IMR-90 (cell line): Measurements from ENCODE around the gene NIBAN1. TPM values are rescaled to one million over a fixed set of nuclear protein-coding genes. Genes with fewer than 3 reads are reported as not detected.
A peak's percentile ranks its signal among the peaks of the same experiment; 100 is the strongest.

ENCODE experiments used
- ATAC-seq: fragments of 200-7000 bp; cut with Tn5 transposase; 2 replicates; pipeline ENCODE4 v1.9.1; 2020; ENCODE audit warnings: low read depth, mild to moderate bottlenecking, moderate library complexity
- BruUV-seq: library from RNA; stranded (reverse); fragments of 400-500 nt; replicated peaks from 2 replicates; lab custom pipeline; 2021; lab: Mats Ljungman, UMichigan
- CTCF ChIA-PET: fragments of 300-600 bp; formaldehyde crosslinking; extraction: SDS; loops from one replicate; lab custom pipeline; 2021; ENCODE audit warnings: antibody characterized with exemption; lab: Yijun Ruan, JAX
- POLR2A ChIA-PET: fragments of 300-600 bp; sonication (Branson Sonifier 250); formaldehyde crosslinking; loops from one replicate; lab custom pipeline; 2022; ENCODE audit warnings: antibody characterized with exemption; ENCODE audit not compliant: unreplicated experiment; lab: Charles Lee
- DNase-seq: peaks from one replicate; pipeline ENCODE4 v3.0.0; 2013
- H2AFZ ChIP-seq: replicated peaks from 2 replicates; pipeline ENCODE3; 2013; ENCODE audit warnings: low read length, mild to moderate bottlenecking; ENCODE audit not compliant: poor library complexity
- H2AK5ac ChIP-seq: 2 replicates; pipeline ENCODE4 v1.6.1; 2013; ENCODE audit warnings: low read depth, low read length, inconsistent platforms
- H2AK9ac ChIP-seq: replicated peaks from 2 replicates; pipeline ENCODE3; 2013; ENCODE audit warnings: mild to moderate bottlenecking, low read depth, low read length, moderate library complexity; ENCODE audit not compliant: poor library complexity
- H2BK120ac ChIP-seq: 2 replicates; pipeline ENCODE4 v1.6.1; 2013; ENCODE audit warnings: low read depth, low read length, inconsistent platforms
- H2BK15ac ChIP-seq: 3 replicates; pipeline ENCODE4 v1.6.1; 2013; ENCODE audit warnings: low read depth, low read length, inconsistent platforms
- H2BK20ac ChIP-seq: 2 replicates; pipeline ENCODE4 v1.6.1; 2013; ENCODE audit warnings: low read depth, mild to moderate bottlenecking, inconsistent platforms, low read length, moderate library complexity
- H2BK5ac ChIP-seq: 2 replicates; pipeline ENCODE4 v1.6.1; 2013; ENCODE audit warnings: mild to moderate bottlenecking, low read depth, low read length, inconsistent platforms; ENCODE audit not compliant: poor library complexity, severe bottlenecking
- H3K14ac ChIP-seq: replicated peaks from 2 replicates; pipeline ENCODE4 v1.6.1; 2013; ENCODE audit warnings: low read depth, low read length, inconsistent platforms
- H3K18ac ChIP-seq: 2 replicates; pipeline ENCODE4 v1.6.1; 2013; ENCODE audit warnings: low read depth, low read length, control low read depth
- H3K23ac ChIP-seq: 2 replicates; pipeline ENCODE4 v1.6.1; 2013; ENCODE audit warnings: low read depth, low read length, inconsistent platforms
- H3K27ac ChIP-seq: 2 replicates; pipeline ENCODE4 v1.5.1; 2013; ENCODE audit warnings: mild to moderate bottlenecking, control low read depth, low read length; ENCODE audit not compliant: insufficient read depth
- H3K27me3 ChIP-seq: 2 replicates; pipeline ENCODE4 v1.6.1; 2013; ENCODE audit warnings: low read length; ENCODE audit not compliant: control insufficient read depth, insufficient read depth
- H3K36me3 ChIP-seq: 2 replicates; pipeline ENCODE4 v1.6.1; 2013; ENCODE audit warnings: low read length, mixed read lengths; ENCODE audit not compliant: control insufficient read depth, insufficient read depth
- H3K4ac ChIP-seq: 2 replicates; pipeline ENCODE4 v1.6.1; 2013; ENCODE audit warnings: low read depth, low read length, inconsistent platforms
- H3K4me1 ChIP-seq: 2 replicates; pipeline ENCODE4 v1.6.1; 2013; ENCODE audit warnings: low read length, mixed read lengths; ENCODE audit not compliant: control insufficient read depth, insufficient read depth
- H3K4me2 ChIP-seq: 2 replicates; pipeline ENCODE4 v1.6.1; 2013; ENCODE audit warnings: low read depth, mild to moderate bottlenecking, control low read depth, low read length, moderate library complexity
- H3K4me3 ChIP-seq: 2 replicates; pipeline ENCODE4 v1.5.1; 2013; ENCODE audit warnings: low read depth, mild to moderate bottlenecking, control low read depth, low read length, moderate library complexity; ENCODE audit not compliant: insufficient read depth
- H3K56ac ChIP-seq: 2 replicates; pipeline ENCODE4 v1.6.1; 2013; ENCODE audit warnings: low read length, inconsistent platforms; ENCODE audit not compliant: insufficient read depth; ENCODE audit errors: extremely low read depth
- H3K79me1 ChIP-seq, 2 experiments: 2 replicates each; pipeline ENCODE4 v1.6.1; 2013; ENCODE audit warnings: low read length in 2 of 2, inconsistent platforms in 1 of 2, low read depth in 1 of 2
- H3K9ac ChIP-seq: 2 replicates; pipeline ENCODE4 v1.6.1; 2013; ENCODE audit warnings: low read depth, low read length, control low read depth
- H3K9me1 ChIP-seq: 2 replicates; pipeline ENCODE4 v1.6.1; 2013; ENCODE audit warnings: low read length, inconsistent platforms; ENCODE audit not compliant: insufficient read depth
- H3K9me3 ChIP-seq: 2 replicates; pipeline ENCODE4 v1.6.1; 2013; ENCODE audit warnings: low read length; ENCODE audit not compliant: control insufficient read depth, insufficient read depth
- H4K20me1 ChIP-seq: 2 replicates; pipeline ENCODE4 v1.6.1; 2013; ENCODE audit warnings: low read length, inconsistent platforms; ENCODE audit not compliant: insufficient read depth
- H4K5ac ChIP-seq: 2 replicates; pipeline ENCODE4 v1.6.1; 2013; ENCODE audit warnings: mild to moderate bottlenecking, low read depth, low read length, control low read depth
- H4K8ac ChIP-seq, 2 experiments: 2 replicates each; pipeline ENCODE4 v1.6.1; 2013; ENCODE audit warnings: low read depth in 2 of 2, low read length in 2 of 2, control low read depth in 1 of 2, inconsistent platforms in 1 of 2
- H4K91ac ChIP-seq: 2 replicates; pipeline ENCODE4 v1.6.1; 2013; ENCODE audit warnings: low read depth, low read length, inconsistent platforms; ENCODE audit not compliant: insufficient read depth
- BHLHE40 ChIP-seq: fragments of 150-350 bp; IDR thresholded peaks from 2 replicates; pipeline ENCODE4 v1.6.1; 2016; ENCODE audit warnings: mild to moderate bottlenecking, low read depth, low read length
- CEBPB ChIP-seq: IDR thresholded peaks from 2 replicates; pipeline ENCODE4 v1.6.1; 2012; ENCODE audit warnings: low read depth, low read length, improper control_type of control experiment
- CHD1 ChIP-seq: IDR thresholded peaks from 2 replicates; pipeline ENCODE4 v1.6.1; 2012; ENCODE audit warnings: low read depth, low read length, improper control_type of control experiment
- FOS ChIP-seq: fragments of 150-350 bp; IDR thresholded peaks from 2 replicates; pipeline ENCODE4 v1.6.1; 2016; ENCODE audit warnings: low read depth, low read length
- MAFK ChIP-seq: IDR thresholded peaks from 2 replicates; pipeline ENCODE4 v1.6.1; 2012; ENCODE audit warnings: low read depth, low read length, improper control_type of control experiment
- MAZ ChIP-seq: IDR thresholded peaks from 2 replicates; pipeline ENCODE4 v1.6.1; 2012; ENCODE audit warnings: low read depth, mild to moderate bottlenecking, low read length, improper control_type of control experiment, moderate library complexity, borderline replicate concordance
- MXI1 ChIP-seq: IDR thresholded peaks from 2 replicates; pipeline ENCODE4 v1.6.1; 2012; ENCODE audit warnings: low read depth, mild to moderate bottlenecking, low read length, moderate library complexity, borderline replicate concordance
- NFE2L2 ChIP-seq: fragments of 150-350 bp; IDR thresholded peaks from 2 replicates; pipeline ENCODE4 v1.6.1; 2016; ENCODE audit warnings: low read depth, mild to moderate bottlenecking, low read length
- POLR2A ChIP-seq: IDR thresholded peaks from 2 replicates; pipeline ENCODE4 v1.6.1; 2012; ENCODE audit warnings: mild to moderate bottlenecking, low read depth, low read length
- RAD21 ChIP-seq: IDR thresholded peaks from 2 replicates; pipeline ENCODE4 v1.6.1; 2012; ENCODE audit warnings: low read length, improper control_type of control experiment
- RCOR1 ChIP-seq: IDR thresholded peaks from 2 replicates; pipeline ENCODE4 v1.6.1; 2012; ENCODE audit warnings: mild to moderate bottlenecking, low read length, improper control_type of control experiment; ENCODE audit not compliant: insufficient replicate concordance
- SMC3 ChIP-seq: fragments of 150-350 bp; IDR thresholded peaks from 2 replicates; pipeline ENCODE4 v1.6.1; 2016; ENCODE audit warnings: low read depth, mild to moderate bottlenecking, antibody characterized with exemption, low read length, moderate library complexity
- WGBS, 2 experiments: methylation state at CpG; one replicate each; pipeline versions ENCODE4 v1.1.5 to v1.1.7; 2013; ENCODE audit warnings: missing lambda C conversion rate in 2 of 2; ENCODE audit not compliant: insufficient read length in 1 of 2; ENCODE audit errors: extremely low coverage in 2 of 2; 5-methylcytosine and 5-hydroxymethylcytosine counted together
- dilution Hi-C: fragments of 300-500 bp; cut with HindIII; formaldehyde crosslinking; loops from one replicate; pipeline ENCODE4 v1.14.3; 2018; ENCODE audit warnings: low sequenced_read_pairs; ENCODE audit not compliant: unreplicated experiment
- in situ Hi-C: fragments of 300-500 bp; cut with MboI; formaldehyde crosslinking; loops from 3 replicates; pipeline ENCODE4 v1.14.3; 2019; ENCODE audit warnings: low sequenced_read_pairs, inconsistent platforms, mixed read lengths
- intact Hi-C: fragments of 100-400 bp; cut with micrococcal nuclease; formaldehyde crosslinking; loops from 2 replicates; pipeline ENCODE4 v1.10.0; 2022
- polyA plus RNA-seq, 3 experiments: library from polyadenylated mRNA; depleted of rRNA; stranded (reverse); fragments of >200 nt; gene quantifications; 2 replicates each; pipeline ENCODE4 v1.2.3, GENCODE V29; 2012; ENCODE audit warnings: low replicate concordance in 1 of 3
- total RNA-seq: library from RNA; depleted of rRNA; stranded (reverse); fragments of >200 nt; gene quantifications from 2 replicates; pipeline ENCODE4 v1.2.3, GENCODE V29; 2012
- TF ChIP-seq, protein P1 (sequence below): conservative IDR thresholded peaks from 2 replicates; pipeline ENCODE4 v1.5.1; 2012; ENCODE audit warnings: mild to moderate bottlenecking, low read depth, low read length, improper control_type of control experiment
- TF ChIP-seq, protein P2 (sequence below): fragments of 150-350 bp; IDR thresholded peaks from 2 replicates; pipeline ENCODE4 v1.6.1; 2016; ENCODE audit warnings: low read depth, mild to moderate bottlenecking, low read length, moderate library complexity, borderline replicate concordance

The NIBAN1 gene
- total and polyA plus RNA-seq, 2 of the 4 experiments (the other 2 are of a cell fraction) = 4.0 to 10.0 TPM

GRCh38 chr1:184973272-184974055 is 844 bp downstream of the NIBAN1 start:
- Histone ChIP-seq H3K9me1 (peaks cover 14% of the 10 kb centered on the region; the same call in 1 of the 2 replicates), H3K4me1 (peaks cover 11% of the 10 kb centered on the region), H3K23ac (peak overlapping the region; percentile 100), H3K9ac (peak overlapping the region; percentile 80), H2AK9ac (peak overlapping the region; percentile 90), H2BK5ac (peak overlapping the region; percentile 34), H4K20me1 (no peaks in the 10 kb centered on the region), H4K5ac (peak overlapping the region; percentile 65; the same call in 1 of the 2 replicates), H3K14ac (peak overlapping the region; percentile 99), H4K8ac (peak overlapping the region; percentile 69 to 92), H3K56ac (peak overlapping the region; percentile 97), H2AFZ (peak overlapping the region; percentile 94), H3K4me3 (peak overlapping the region; percentile 74), H3K27me3 (no peaks in the 10 kb centered on the region), H2BK20ac (peak overlapping the region; percentile 98), H2AK5ac (peak overlapping the region; percentile 56; the same call in 1 of the 2 replicates), H3K4ac (peak overlapping the region; percentile 97), H3K79me1 (peaks cover 15 to 41% of the 10 kb centered on the region in 2 experiments; a peak in 3 of 4 replicates), H2BK15ac (peak overlapping the region; percentile 98; the same call in 2 of the 3 replicates), H2BK120ac (peak overlapping the region; percentile 99), H3K9me3 (no peaks in the 10 kb centered on the region), H3K36me3 (no peaks in the 10 kb centered on the region), H3K4me2 (peak overlapping the region; percentile 88), H3K27ac (peak overlapping the region; percentile 64), H3K18ac (peak overlapping the region; percentile 75), H4K91ac (peak overlapping the region; percentile 92)
- ATAC-seq = peak; percentile 38
- intact Hi-C loops (loop anchor here (5.0 kb wide), 1 partner anchor 66 kb away; no protein-coding TSS in a partner anchor), dilution Hi-C loops (no loop called here), in situ Hi-C loops (no loop called here)
- CTCF ChIA-PET = interaction anchor here (1.2 to 1.7 kb wide), 2 partner anchors 47 to 168 kb away, joined by 3 to 7 read pairs; no protein-coding TSS in a partner anchor
- POLR2A ChIA-PET = no interaction called here
- 0% methylated on average over 16 of the region's 39 CpGs; no CpG with 5 or more reads in 1 of the 2 experiments for WGBS, 2 experiments
- BruUV-seq = no TSS peak
- peak; percentile 82 for DNase-seq
- TF ChIP-seq SMC3 = no peak
- no peak for TF ChIP-seq MAFK
- peak; percentile 86 for TF ChIP-seq CEBPB
- TF ChIP-seq POLR2A = peak; percentile 42; the same call in 1 of the 2 replicates
- TF ChIP-seq, protein P1, sequence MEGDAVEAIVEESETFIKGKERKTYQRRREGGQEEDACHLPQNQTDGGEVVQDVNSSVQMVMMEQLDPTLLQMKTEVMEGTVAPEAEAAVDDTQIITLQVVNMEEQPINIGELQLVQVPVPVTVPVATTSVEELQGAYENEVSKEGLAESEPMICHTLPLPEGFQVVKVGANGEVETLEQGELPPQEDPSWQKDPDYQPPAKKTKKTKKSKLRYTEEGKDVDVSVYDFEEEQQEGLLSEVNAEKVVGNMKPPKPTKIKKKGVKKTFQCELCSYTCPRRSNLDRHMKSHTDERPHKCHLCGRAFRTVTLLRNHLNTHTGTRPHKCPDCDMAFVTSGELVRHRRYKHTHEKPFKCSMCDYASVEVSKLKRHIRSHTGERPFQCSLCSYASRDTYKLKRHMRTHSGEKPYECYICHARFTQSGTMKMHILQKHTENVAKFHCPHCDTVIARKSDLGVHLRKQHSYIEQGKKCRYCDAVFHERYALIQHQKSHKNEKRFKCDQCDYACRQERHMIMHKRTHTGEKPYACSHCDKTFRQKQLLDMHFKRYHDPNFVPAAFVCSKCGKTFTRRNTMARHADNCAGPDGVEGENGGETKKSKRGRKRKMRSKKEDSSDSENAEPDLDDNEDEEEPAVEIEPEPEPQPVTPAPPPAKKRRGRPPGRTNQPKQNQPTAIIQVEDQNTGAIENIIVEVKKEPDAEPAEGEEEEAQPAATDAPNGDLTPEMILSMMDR = no peak
- peak; percentile 38; the same call in 1 of the 2 replicates for TF ChIP-seq MXI1
- no peak for TF ChIP-seq RCOR1
- no peak for TF ChIP-seq RAD21
- TF ChIP-seq BHLHE40 = no peak
- no peak for TF ChIP-seq CHD1
- TF ChIP-seq, protein P2, sequence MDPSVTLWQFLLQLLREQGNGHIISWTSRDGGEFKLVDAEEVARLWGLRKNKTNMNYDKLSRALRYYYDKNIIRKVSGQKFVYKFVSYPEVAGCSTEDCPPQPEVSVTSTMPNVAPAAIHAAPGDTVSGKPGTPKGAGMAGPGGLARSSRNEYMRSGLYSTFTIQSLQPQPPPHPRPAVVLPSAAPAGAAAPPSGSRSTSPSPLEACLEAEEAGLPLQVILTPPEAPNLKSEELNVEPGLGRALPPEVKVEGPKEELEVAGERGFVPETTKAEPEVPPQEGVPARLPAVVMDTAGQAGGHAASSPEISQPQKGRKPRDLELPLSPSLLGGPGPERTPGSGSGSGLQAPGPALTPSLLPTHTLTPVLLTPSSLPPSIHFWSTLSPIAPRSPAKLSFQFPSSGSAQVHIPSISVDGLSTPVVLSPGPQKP = no peak
- 0 out of 2 replicates have a peak, but pooled peaks have one; percentile 5 for TF ChIP-seq FOS
- no peak; the same call in 1 of the 2 replicates for TF ChIP-seq MAZ
- peak; percentile 53; the same call in 1 of the 2 replicates for TF ChIP-seq NFE2L2
